Raji (cell line): ENCODE results near the gene SLIT3.

ENCODE experiments used
- POLR2A ChIP-seq: IDR thresholded peaks from 2 replicates; pipeline ENCODE4 v1.6.1; 2011; ENCODE audit warnings: low read depth, low read length, control low read depth; ENCODE audit not compliant: insufficient read depth

Gene SLIT3

GRCh38 chr5:169256191-169256590 lies 44.7 kb downstream of the SLIT3 start:
- TF ChIP-seq POLR2A = no peak

GRCh38 chr5:169253071-169253470 lies 47.9 kb downstream of the SLIT3 start:
- no peak for TF ChIP-seq POLR2A

- TF ChIP-seq POLR2A = no peak
These were observed 49.4 kb downstream of the SLIT3 start for GRCh38 chr5:169251333-169252084.

- no peak for TF ChIP-seq POLR2A
These were observed 50.1 kb downstream of the SLIT3 start for GRCh38 chr5:169250887-169251286.

GRCh38 chr5:169248996-169249395 lies 51.9 kb downstream of the SLIT3 start:
- TF ChIP-seq POLR2A = no peak

GRCh38 chr5:169248550-169248949 lies 52.4 kb downstream of the SLIT3 start:
- no peak for TF ChIP-seq POLR2A

GRCh38 chr5:169244812-169245211 lies 56.1 kb downstream of the SLIT3 start:
- TF ChIP-seq POLR2A = no peak

GRCh38 chr5:169243651-169244422 lies 57.1 kb downstream of the SLIT3 start:
- no peak for TF ChIP-seq POLR2A

- TF ChIP-seq POLR2A = no peak
These were observed 58.1 kb downstream of the SLIT3 start for GRCh38 chr5:169242849-169243186.

GRCh38 chr5:169242175-169242848 lies 58.6 kb downstream of the SLIT3 start:
- TF ChIP-seq POLR2A = no peak

- TF ChIP-seq POLR2A = no peak
These were observed 71.5 kb downstream of the SLIT3 start for GRCh38 chr5:169229342-169229892.

GRCh38 chr5:169226895-169227294 lies 74.0 kb downstream of the SLIT3 start:
- no peak for TF ChIP-seq POLR2A

- TF ChIP-seq POLR2A = no peak
These were observed 75.0 kb downstream of the SLIT3 start for GRCh38 chr5:169225830-169226356.

GRCh38 chr5:169223595-169223953 lies 77.4 kb downstream of the SLIT3 start:
- no peak for TF ChIP-seq POLR2A

GRCh38 chr5:169222934-169223594 lies 77.9 kb downstream of the SLIT3 start:
- no peak for TF ChIP-seq POLR2A

- no peak for TF ChIP-seq POLR2A
These were observed 79.4 kb downstream of the SLIT3 start for GRCh38 chr5:169221519-169221918.

GRCh38 chr5:169219961-169220360 lies 81.0 kb downstream of the SLIT3 start:
- no peak for TF ChIP-seq POLR2A
